Activated B cell treated with CpG ODN at 0.5 μM for 24 hours (primary cell): ENCODE results near the gene PPT1. TPM values are rescaled to one million over a fixed set of nuclear protein-coding genes. Genes with fewer than 3 reads are reported as not detected.

ENCODE experiments used
- ATAC-seq: fragments of 200-7000 bp; cut with Tn5 transposase; one replicate; pipeline ENCODE4 v1.10.0; 2021; ENCODE audit warnings: low read depth, mild to moderate bottlenecking, moderate library complexity
- CTCF ChIA-PET: fragments of 350-600 bp; sonication (Branson Sonifier 250); formaldehyde crosslinking; loops from one replicate; lab custom pipeline; 2021; ENCODE audit warnings: antibody characterized with exemption; lab: Charles Lee
- POLR2A ChIA-PET: fragments of 350-600 bp; sonication (Branson Sonifier 250); formaldehyde crosslinking; loops from one replicate; lab custom pipeline; 2021; ENCODE audit warnings: antibody characterized with exemption; lab: Charles Lee
- DNase-seq: peaks from one replicate; pipeline ENCODE4 v3.0.0; 2022
- H3K27ac Mint-ChIP-seq: one replicate; pipeline ENCODE4 v1.8.0; 2020; ENCODE audit warnings: mixed read lengths
- H3K27me3 Mint-ChIP-seq: one replicate; pipeline ENCODE4 v1.8.0; 2021; ENCODE audit warnings: mixed read lengths
- H3K36me3 Mint-ChIP-seq: one replicate; pipeline ENCODE4 v1.8.0; 2021; ENCODE audit warnings: low read depth, mixed read lengths
- H3K4me1 Mint-ChIP-seq: one replicate; pipeline ENCODE4 v1.8.0; 2021; ENCODE audit warnings: mixed read lengths
- H3K4me3 Mint-ChIP-seq: one replicate; pipeline ENCODE4 v1.8.0; 2020; ENCODE audit warnings: mild to moderate bottlenecking, mixed read lengths
- H3K9me3 Mint-ChIP-seq: one replicate; pipeline ENCODE4 v1.8.0; 2020; ENCODE audit warnings: mixed read lengths
- CTCF ChIP-seq: fragments of 200-600 bp; IDR thresholded peaks from one replicate; pipeline ENCODE4 v1.8.0; 2022; ENCODE audit warnings: antibody characterized with exemption, mild to moderate bottlenecking
- intact Hi-C: fragments of 100-400 bp; cut with micrococcal nuclease; formaldehyde crosslinking; loops from one replicate; pipeline ENCODE4 v1.15.1; 2024
- total RNA-seq: library from RNA; stranded (reverse); gene quantifications from 2 replicates; pipeline ENCODE4 v1.2.3, GENCODE V29; 2022

Gene PPT1
- 41.8 and 43.5 TPM in 2 replicates for total RNA-seq

GRCh38 chr1:40096977-40097782 lies at the start of gene PPT1:
PPT1 (minus strand) TSS chr1:40097252; CDS start chr1:40097238, 14 bp downstream.
- intact Hi-C loops, result loop anchor here (2.0 to 10.0 kb wide), 3 partner anchors 88 to 220 kb away; partner anchors contain the start of genes COL9A2 and ZMPSTE24
- H3K27me3 Mint-ChIP-seq, result peaks cover 5% of the 10 kb centered on the region
- DNase-seq (peak; percentile 69), ATAC-seq (peak; percentile 86)
- ChIA-PET POLR2A (interaction anchor here (1.1 kb wide), 1 partner anchor 57 kb away, joined by 4 read pairs; the partner anchor contains the start of gene CAP1), CTCF (interaction anchor here (1.0 kb wide), 1 partner anchor 19 kb away, joined by 5 read pairs; no protein-coding TSS in a partner anchor)
- H3K4me1 Mint-ChIP-seq, result peaks cover 18% of the 10 kb centered on the region
- H3K36me3 Mint-ChIP-seq, result peaks cover 15% of the 10 kb centered on the region
- H3K9me3 Mint-ChIP-seq, result no peaks in the 10 kb centered on the region
- H3K4me3 Mint-ChIP-seq, result peak within 1 kb of the TSS; percentile 94
- peak within 1 kb of the TSS; percentile 92 for H3K27ac Mint-ChIP-seq
- no peak for TF ChIP-seq CTCF

- POLR2A ChIA-PET, result interaction anchor here (0.6 to 2.0 kb wide), 8 partner anchors 9 to 294 kb away, joined by 3 to 11 read pairs (median 4); no protein-coding TSS in a partner anchor
- CTCF ChIA-PET, result interaction anchor here (0.6 to 7.4 kb wide), 44 partner anchors 9 to 523 kb away, joined by 3 to 175 read pairs (median 4); partner anchors contain the start of gene SMAP2
Measured at GRCh38 chr1:40143891-40144575, 47.0 kb upstream of the PPT1 start.

GRCh38 chr1:40141878-40142535 lies 45.0 kb upstream of the PPT1 start:
- Mint-ChIP-seq H3K36me3 (no peaks in the 10 kb centered on the region), H3K4me3 (no peak overlapping the region), H3K9me3 (no peaks in the 10 kb centered on the region), H3K4me1 (peaks cover 6% of the 10 kb centered on the region), H3K27me3 (peaks cover 9% of the 10 kb centered on the region), H3K27ac (no peak overlapping the region)
- ATAC-seq (no peak), DNase-seq (no peak)
- ChIA-PET POLR2A (interaction anchor here (0.7 kb wide), 1 partner anchor 170 kb away, joined by 6 read pairs; no protein-coding TSS in a partner anchor), CTCF (interaction anchor here (1.0 to 7.4 kb wide), 5 partner anchors 10 to 296 kb away, joined by 3 to 175 read pairs (median 7); no protein-coding TSS in a partner anchor)
- TF ChIP-seq CTCF, result no peak
- intact Hi-C loops, result no loop called here

More at GRCh38 chr1:40143891-40144575, 47.0 kb upstream of the PPT1 start:
- DNase-seq (peak; percentile 22), ATAC-seq (peak; percentile 83)
- no peak overlapping the region for H3K27ac Mint-ChIP-seq
- no peaks in the 10 kb centered on the region for H3K36me3 Mint-ChIP-seq
- no peaks in the 10 kb centered on the region for H3K9me3 Mint-ChIP-seq
- intact Hi-C loops, result loop anchor here (1.0 to 2.0 kb wide), 5 partner anchors 194 to 705 kb away; no protein-coding TSS in a partner anchor
- peaks cover 6% of the 10 kb centered on the region for H3K4me1 Mint-ChIP-seq
- H3K27me3 Mint-ChIP-seq, result peaks cover 9% of the 10 kb centered on the region
- no peak for TF ChIP-seq CTCF
- H3K4me3 Mint-ChIP-seq, result no peak overlapping the region

GRCh38 chr1:40140211-40140973 lies 43.3 kb upstream of the PPT1 start:
- ChIA-PET POLR2A (no interaction called here), CTCF (interaction anchor here (1.0 to 7.4 kb wide), 2 partner anchors 200 to 267 kb away, joined by 3 to 175 read pairs; no protein-coding TSS in a partner anchor)
- DNase-seq (no peak), ATAC-seq (no peak)
- Mint-ChIP-seq H3K27ac (no peak overlapping the region), H3K4me3 (no peak overlapping the region), H3K36me3 (no peaks in the 10 kb centered on the region), H3K4me1 (peaks cover 6% of the 10 kb centered on the region), H3K9me3 (no peaks in the 10 kb centered on the region), H3K27me3 (peaks cover 8% of the 10 kb centered on the region)
- no peak for TF ChIP-seq CTCF
- intact Hi-C loops, result no loop called here
